Neural cell (in vitro differentiated cells): ENCODE data around the gene POLDIP3. TPM values are rescaled to one million over a fixed set of nuclear protein-coding genes. Genes with fewer than 3 reads are reported as not detected.

Experiments used
- H2AFZ ChIP-seq: fragments of 200-600, 300-800 bp; sonication (generic), shearing (Covaris generic); 2 replicates; pipeline ENCODE4 v1.6.0; 2014; ENCODE audit warnings: low read depth, mild to moderate bottlenecking, antibody characterized with exemption, low read length, moderate library complexity
- H3F3A ChIP-seq: fragments of 200-600 bp; shearing (Covaris generic); 2 replicates; pipeline ENCODE4 v1.6.1; 2016; ENCODE audit warnings: mild to moderate bottlenecking, moderate library complexity, mixed read lengths, antibody characterized with exemption, low read length; ENCODE audit not compliant: insufficient read depth, poor library complexity, severe bottlenecking
- H3K27ac ChIP-seq: fragments of 200-600, 300-800 bp; sonication (generic), shearing (Covaris generic); 2 replicates; pipeline ENCODE4 v1.5.1; 2014; ENCODE audit warnings: mild to moderate bottlenecking, low read length, moderate library complexity
- H3K27me3 ChIP-seq: fragments of 300-800, 200-600 bp; sonication (generic), shearing (Covaris generic); 2 replicates; pipeline ENCODE4 v1.6.0; 2014; ENCODE audit warnings: mild to moderate bottlenecking, low read depth, low read length, moderate library complexity; ENCODE audit not compliant: insufficient read depth
- H3K36me3 ChIP-seq: fragments of 300-800, 200-600 bp; sonication (generic), shearing (Covaris generic); 2 replicates; pipeline ENCODE4 v1.5.1; 2014; ENCODE audit warnings: mild to moderate bottlenecking, antibody characterized with exemption, low read length, moderate library complexity; ENCODE audit not compliant: insufficient read depth
- H3K4me2 ChIP-seq: fragments of 300-800, 200-600 bp; sonication (generic), shearing (Covaris generic); 2 replicates; pipeline ENCODE4 v1.6.0; 2014; ENCODE audit warnings: mild to moderate bottlenecking, low read length
- H3K4me3 ChIP-seq: fragments of 300-800, 200-600 bp; sonication (generic), shearing (Covaris generic); 2 replicates; pipeline ENCODE4 v1.5.1; 2014; ENCODE audit warnings: mild to moderate bottlenecking, low read length, moderate library complexity
- H3K79me2 ChIP-seq: fragments of 200-600 bp; shearing (Covaris generic); replicated peaks from 2 replicates; pipeline ENCODE4 v1.6.0; 2014; ENCODE audit warnings: mild to moderate bottlenecking, low read length, moderate library complexity; ENCODE audit not compliant: insufficient read depth
- H3K9ac ChIP-seq: fragments of 300-800, 200-600 bp; sonication (generic), shearing (Covaris generic); 2 replicates; pipeline ENCODE4 v1.6.1; 2016; ENCODE audit warnings: mild to moderate bottlenecking, low read length, mixed read lengths
- H3K9me2 ChIP-seq: fragments of 200-600 bp; shearing (Covaris generic); 2 replicates; pipeline ENCODE4 v1.6.1; 2016; ENCODE audit warnings: mild to moderate bottlenecking, low read length, mixed read lengths; ENCODE audit not compliant: insufficient read depth
- H3K9me3 ChIP-seq: fragments of 200-600, 300-800 bp; sonication (generic), shearing (Covaris generic); 2 replicates; pipeline ENCODE4 v1.6.1; 2016; ENCODE audit warnings: mild to moderate bottlenecking, mixed run types, low read length, moderate library complexity, mixed read lengths
- H4K20me1 ChIP-seq: fragments of 200-600 bp; shearing (Covaris generic); 2 replicates; pipeline ENCODE4 v1.6.1; 2016; ENCODE audit warnings: mild to moderate bottlenecking, mixed run types; ENCODE audit not compliant: insufficient read depth
- EP300 ChIP-seq: fragments of 450-650 bp; conservative IDR thresholded peaks from 2 replicates; pipeline ENCODE4 v1.6.1; 2014; ENCODE audit warnings: antibody characterized with exemption, mild to moderate bottlenecking, moderate library complexity; ENCODE audit not compliant: poor library complexity, severe bottlenecking
- EZH2 ChIP-seq: fragments of 200-600, 300-800 bp; shearing (Covaris generic), sonication (generic); IDR thresholded peaks from 2 replicates; pipeline ENCODE4 v1.6.1; 2014; ENCODE audit warnings: antibody characterized with exemption, low read length, borderline replicate concordance, mild to moderate bottlenecking; ENCODE audit not compliant: insufficient read depth, poor library complexity, severe bottlenecking
- MXI1 ChIP-seq: fragments of 450-650 bp; conservative IDR thresholded peaks from 2 replicates; pipeline ENCODE4 v1.6.1; 2014; ENCODE audit warnings: antibody characterized with exemption, mild to moderate bottlenecking; ENCODE audit not compliant: poor library complexity, severe bottlenecking
- POLR2AphosphoS5 ChIP-seq: IDR thresholded peaks from 2 replicates; pipeline ENCODE4 v1.6.1; 2012
- RAD21 ChIP-seq: fragments of 450-650 bp; conservative IDR thresholded peaks from 2 replicates; pipeline ENCODE4 v1.6.1; 2014; ENCODE audit warnings: antibody characterized with exemption, mild to moderate bottlenecking, moderate library complexity
- SMC3 ChIP-seq: fragments of 450-650 bp; conservative IDR thresholded peaks from 2 replicates; pipeline ENCODE4 v1.6.1; 2014; ENCODE audit warnings: antibody characterized with exemption, mild to moderate bottlenecking, moderate library complexity; ENCODE audit not compliant: poor library complexity
- TAF1 ChIP-seq: IDR thresholded peaks from 2 replicates; pipeline ENCODE4 v1.6.1; 2012; ENCODE audit warnings: low read depth
- polyA plus RNA-seq: library from polyadenylated mRNA; depleted of rRNA; stranded (reverse); fragments of >200 nt; gene quantifications from 2 replicates; pipeline ENCODE4 v1.2.3, GENCODE V29; 2014
- TF ChIP-seq, protein P1 (sequence below): fragments of 450-650 bp; IDR thresholded peaks from 2 replicates; pipeline ENCODE4 v1.5.1; 2014; ENCODE audit warnings: antibody characterized with exemption, mild to moderate bottlenecking, moderate library complexity; ENCODE audit not compliant: poor library complexity, severe bottlenecking
- TF ChIP-seq, protein P2 (sequence below): IDR thresholded peaks from 2 replicates; pipeline ENCODE4 v1.6.1; 2012; ENCODE audit warnings: borderline replicate concordance

POLDIP3 gene
- polyA plus RNA-seq, 1 donor from 2014 or later, result 56.9 TPM

DNA sequence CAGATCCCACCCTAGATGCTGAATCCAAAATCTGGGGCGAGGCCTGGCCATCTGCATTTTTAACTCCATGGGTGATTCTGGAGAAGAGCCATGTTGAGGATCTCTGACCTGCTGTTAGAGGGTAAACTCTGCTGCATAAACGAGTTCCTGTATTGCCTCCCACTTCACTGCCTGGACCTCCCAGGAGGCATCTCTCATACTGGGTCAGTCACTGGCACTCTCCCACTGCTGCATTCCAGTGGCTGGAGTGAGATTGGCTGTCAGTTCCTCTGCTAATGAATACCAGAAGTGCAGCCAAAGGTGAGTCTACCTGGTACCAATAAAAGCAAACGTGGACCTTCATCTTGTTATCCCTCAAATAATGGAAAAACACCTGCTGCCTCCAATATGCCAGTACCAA lies 10.3 kb downstream of the POLDIP3 start:
- Histone ChIP-seq H3K4me2 (no peak overlapping the region), H3K79me2 (peaks cover 41% of the 10 kb centered on the region), H3F3A (no peaks in the 10 kb centered on the region), H3K36me3 (no peaks in the 10 kb centered on the region), H3K9me2 (no peaks in the 10 kb centered on the region), H3K4me3 (no peak overlapping the region), H3K9ac (no peak overlapping the region), H3K9me3 (no peaks in the 10 kb centered on the region), H3K27ac (no peak overlapping the region), H2AFZ (no peak overlapping the region), H4K20me1 (no peaks in the 10 kb centered on the region), H3K27me3 (no peaks in the 10 kb centered on the region)
- TF ChIP-seq MXI1, result no peak
- no peak for TF ChIP-seq TAF1
- TF ChIP-seq RAD21, result no peak
- TF ChIP-seq POLR2AphosphoS5, result no peak
- TF ChIP-seq SMC3, result no peak
- TF ChIP-seq, protein P1, sequence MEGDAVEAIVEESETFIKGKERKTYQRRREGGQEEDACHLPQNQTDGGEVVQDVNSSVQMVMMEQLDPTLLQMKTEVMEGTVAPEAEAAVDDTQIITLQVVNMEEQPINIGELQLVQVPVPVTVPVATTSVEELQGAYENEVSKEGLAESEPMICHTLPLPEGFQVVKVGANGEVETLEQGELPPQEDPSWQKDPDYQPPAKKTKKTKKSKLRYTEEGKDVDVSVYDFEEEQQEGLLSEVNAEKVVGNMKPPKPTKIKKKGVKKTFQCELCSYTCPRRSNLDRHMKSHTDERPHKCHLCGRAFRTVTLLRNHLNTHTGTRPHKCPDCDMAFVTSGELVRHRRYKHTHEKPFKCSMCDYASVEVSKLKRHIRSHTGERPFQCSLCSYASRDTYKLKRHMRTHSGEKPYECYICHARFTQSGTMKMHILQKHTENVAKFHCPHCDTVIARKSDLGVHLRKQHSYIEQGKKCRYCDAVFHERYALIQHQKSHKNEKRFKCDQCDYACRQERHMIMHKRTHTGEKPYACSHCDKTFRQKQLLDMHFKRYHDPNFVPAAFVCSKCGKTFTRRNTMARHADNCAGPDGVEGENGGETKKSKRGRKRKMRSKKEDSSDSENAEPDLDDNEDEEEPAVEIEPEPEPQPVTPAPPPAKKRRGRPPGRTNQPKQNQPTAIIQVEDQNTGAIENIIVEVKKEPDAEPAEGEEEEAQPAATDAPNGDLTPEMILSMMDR, result no peak
- TF ChIP-seq EZH2, result no peak
- TF ChIP-seq, protein P2, sequence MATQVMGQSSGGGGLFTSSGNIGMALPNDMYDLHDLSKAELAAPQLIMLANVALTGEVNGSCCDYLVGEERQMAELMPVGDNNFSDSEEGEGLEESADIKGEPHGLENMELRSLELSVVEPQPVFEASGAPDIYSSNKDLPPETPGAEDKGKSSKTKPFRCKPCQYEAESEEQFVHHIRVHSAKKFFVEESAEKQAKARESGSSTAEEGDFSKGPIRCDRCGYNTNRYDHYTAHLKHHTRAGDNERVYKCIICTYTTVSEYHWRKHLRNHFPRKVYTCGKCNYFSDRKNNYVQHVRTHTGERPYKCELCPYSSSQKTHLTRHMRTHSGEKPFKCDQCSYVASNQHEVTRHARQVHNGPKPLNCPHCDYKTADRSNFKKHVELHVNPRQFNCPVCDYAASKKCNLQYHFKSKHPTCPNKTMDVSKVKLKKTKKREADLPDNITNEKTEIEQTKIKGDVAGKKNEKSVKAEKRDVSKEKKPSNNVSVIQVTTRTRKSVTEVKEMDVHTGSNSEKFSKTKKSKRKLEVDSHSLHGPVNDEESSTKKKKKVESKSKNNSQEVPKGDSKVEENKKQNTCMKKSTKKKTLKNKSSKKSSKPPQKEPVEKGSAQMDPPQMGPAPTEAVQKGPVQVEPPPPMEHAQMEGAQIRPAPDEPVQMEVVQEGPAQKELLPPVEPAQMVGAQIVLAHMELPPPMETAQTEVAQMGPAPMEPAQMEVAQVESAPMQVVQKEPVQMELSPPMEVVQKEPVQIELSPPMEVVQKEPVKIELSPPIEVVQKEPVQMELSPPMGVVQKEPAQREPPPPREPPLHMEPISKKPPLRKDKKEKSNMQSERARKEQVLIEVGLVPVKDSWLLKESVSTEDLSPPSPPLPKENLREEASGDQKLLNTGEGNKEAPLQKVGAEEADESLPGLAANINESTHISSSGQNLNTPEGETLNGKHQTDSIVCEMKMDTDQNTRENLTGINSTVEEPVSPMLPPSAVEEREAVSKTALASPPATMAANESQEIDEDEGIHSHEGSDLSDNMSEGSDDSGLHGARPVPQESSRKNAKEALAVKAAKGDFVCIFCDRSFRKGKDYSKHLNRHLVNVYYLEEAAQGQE, result no peak
- no peak for TF ChIP-seq EP300

DNA sequence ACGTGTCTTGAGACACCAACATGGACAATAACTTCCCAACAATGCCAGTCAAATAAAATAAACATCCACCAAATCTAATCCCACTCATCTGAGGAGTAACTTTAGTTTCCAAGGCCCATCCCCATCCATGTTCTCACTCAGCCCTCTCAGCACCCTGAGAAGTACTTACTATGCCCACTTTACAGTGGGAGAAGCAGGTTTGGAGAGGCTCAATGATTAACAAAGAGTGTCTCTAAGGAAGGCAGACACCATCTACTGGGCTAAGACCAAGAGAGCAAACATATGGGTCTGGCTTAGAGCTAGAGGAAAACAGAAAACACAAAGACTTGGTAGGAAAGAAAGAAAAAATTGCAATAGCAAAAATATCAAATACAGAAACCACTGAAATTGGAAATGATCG lies 11.3 kb downstream of the POLDIP3 start:
- no peaks in the 10 kb centered on the region for H4K20me1 ChIP-seq
- no peak overlapping the region for H3K4me3 ChIP-seq
- H2AFZ ChIP-seq, result no peak overlapping the region
- H3F3A ChIP-seq, result no peaks in the 10 kb centered on the region
- no peak overlapping the region for H3K9ac ChIP-seq
- H3K9me3 ChIP-seq, result no peaks in the 10 kb centered on the region
- H3K27ac ChIP-seq, result no peak overlapping the region
- H3K36me3 ChIP-seq, result no peaks in the 10 kb centered on the region
- peaks cover 41% of the 10 kb centered on the region for H3K79me2 ChIP-seq
- no peaks in the 10 kb centered on the region for H3K9me2 ChIP-seq
- H3K27me3 ChIP-seq, result no peaks in the 10 kb centered on the region
- TF ChIP-seq POLR2AphosphoS5 (no peak), SMC3 (no peak), EP300 (no peak)
- TF ChIP-seq, protein P1, result no peak
- TF ChIP-seq, protein P2, result no peak
- no peak overlapping the region for H3K4me2 ChIP-seq
